Epidermal melanocyte (primary cell): ENCODE results near the gene KRTAP5-6.

Source experiments
- DNase-seq: peaks from one replicate; pipeline ENCODE4 v3.0.0; 2011; ENCODE audit warnings: low spot score; ENCODE audit not compliant: insufficient read length

The KRTAP5-6 gene

GRCh38 chr11:1733716-1734640 lies 37.0 kb downstream of the KRTAP5-6 start:
- DNase-seq, result no peak

- DNase-seq, result no peak
These were observed 37.7 kb downstream of the KRTAP5-6 start for GRCh38 chr11:1734641-1735081.

GRCh38 chr11:1735271-1735670 lies 38.3 kb downstream of the KRTAP5-6 start:
- DNase-seq, result no peak

GRCh38 chr11:1736447-1736992 lies 39.5 kb downstream of the KRTAP5-6 start:
- DNase-seq, result no peak

GRCh38 chr11:1737080-1737757 lies 40.2 kb downstream of the KRTAP5-6 start:
- DNase-seq, result no peak

GRCh38 chr11:1738380-1738779 lies 41.4 kb downstream of the KRTAP5-6 start:
- no peak for DNase-seq

GRCh38 chr11:1739576-1739975 lies 42.6 kb downstream of the KRTAP5-6 start:
- no peak for DNase-seq

- no peak for DNase-seq
These were observed 44.0 kb downstream of the KRTAP5-6 start for GRCh38 chr11:1740786-1741530.

- no peak for DNase-seq
These were observed 44.7 kb downstream of the KRTAP5-6 start for GRCh38 chr11:1741741-1742140.

GRCh38 chr11:1742371-1742770 lies 45.4 kb downstream of the KRTAP5-6 start:
- DNase-seq, result no peak

- DNase-seq, result no peak
These were observed 46.0 kb downstream of the KRTAP5-6 start for GRCh38 chr11:1742869-1743584.

- no peak for DNase-seq
These were observed 46.7 kb downstream of the KRTAP5-6 start for GRCh38 chr11:1743585-1744136.

GRCh38 chr11:1744137-1744886 lies 47.3 kb downstream of the KRTAP5-6 start:
- peak; percentile 77 for DNase-seq

- no peak for DNase-seq
These were observed 48.1 kb downstream of the KRTAP5-6 start for GRCh38 chr11:1744891-1745700.

GRCh38 chr11:1745701-1746320 lies 48.8 kb downstream of the KRTAP5-6 start:
- DNase-seq, result no peak

- DNase-seq, result no peak
These were observed 49.5 kb downstream of the KRTAP5-6 start for GRCh38 chr11:1746511-1746931.

- no peak for DNase-seq
These were observed 50.2 kb downstream of the KRTAP5-6 start for GRCh38 chr11:1746956-1747752.
